Measurements from ENCODE around the gene TAGLN2. TPM values are rescaled to one million over a fixed set of nuclear protein-coding genes. Genes with fewer than 3 reads are reported as not detected.

TAGLN2 gene
- total RNA-seq, 2 experiments from 2014 or later: 532 to 538 TPM

DNA sequence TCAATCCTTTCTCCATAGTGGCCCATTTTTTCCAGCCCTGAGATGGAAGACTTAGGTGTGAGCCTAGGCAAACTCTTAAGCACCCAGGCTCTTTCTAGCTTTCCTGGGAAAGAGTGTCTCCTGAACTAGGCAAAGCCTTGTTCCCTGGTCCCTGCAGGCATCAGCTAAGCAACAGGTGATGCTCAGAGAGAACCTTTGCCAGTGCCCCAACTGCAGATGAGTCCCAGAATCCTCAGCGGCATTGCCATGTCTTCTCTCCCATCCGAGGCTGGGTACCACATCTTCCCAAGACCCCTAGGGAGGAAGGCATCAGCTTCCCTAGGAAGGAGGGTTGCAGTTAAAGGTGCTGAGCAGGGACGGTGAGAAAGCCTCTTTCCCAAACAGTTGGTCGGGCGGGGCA lies 54.6 kb downstream of the TAGLN2 start:
- POLR2A ChIA-PET: no interaction called here

GRCh38 chr1:159869607-159870006 lies 55.7 kb downstream of the TAGLN2 start:
- ChIA-PET POLR2A (no interaction called here), CTCF (interaction anchor here (1.4 kb wide), 1 partner anchor 70 kb away, joined by 3 read pairs; no protein-coding TSS in a partner anchor)

More for the DNA sequence above, 54.6 kb downstream of the TAGLN2 start:
- CTCF ChIA-PET: no interaction called here

GRCh38 chr1:159869173-159869572 lies 56.1 kb downstream of the TAGLN2 start:
- CTCF ChIA-PET: interaction anchor here (1.4 kb wide), 1 partner anchor 70 kb away, joined by 3 read pairs; no protein-coding TSS in a partner anchor
- POLR2A ChIA-PET: no interaction called here

DNA sequence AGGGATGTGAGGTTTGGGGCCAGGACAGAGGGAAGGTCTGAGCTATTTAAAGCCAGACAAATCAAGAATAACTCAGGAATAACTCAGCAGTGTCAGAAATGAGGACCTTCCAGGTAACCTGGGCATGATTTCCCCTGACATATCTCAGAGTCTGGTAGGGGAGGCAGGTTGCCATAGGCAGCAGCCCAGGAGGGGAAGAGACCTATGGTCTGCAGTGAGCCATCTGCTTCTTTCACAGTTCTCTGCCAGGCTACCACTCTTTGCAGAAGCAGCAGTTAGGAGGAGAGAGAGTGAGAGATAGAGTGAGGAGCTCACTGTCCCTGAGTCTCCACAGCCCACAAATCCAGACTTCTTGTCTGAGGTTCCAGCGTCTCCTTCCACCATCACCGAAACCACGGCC lies 56.5 kb downstream of the TAGLN2 start:
- ChIA-PET CTCF (interaction anchor here (1.4 kb wide), 1 partner anchor 70 kb away, joined by 3 read pairs; no protein-coding TSS in a partner anchor), POLR2A (no interaction called here)

Other genes with a start within 250 kb of the TAGLN2 start
- gene CRP, start 210.9 kb downstream of the TAGLN2 start, total RNA-seq: not detected
- 10 to 100 TPM; 36.9 to 38.6 TPM for gene DUSP23, start 144.5 kb downstream of the TAGLN2 start, total RNA-seq
- under 1 TPM; 0.21 to 0.40 TPM for gene FCRL6, start 123.1 kb downstream of the TAGLN2 start, total RNA-seq
- 1 to 10 TPM; 2.8 to 3.6 TPM for gene SLAMF8, start 98.6 kb downstream of the TAGLN2 start, total RNA-seq
- not detected for gene VSIG8, start 62.9 kb downstream of the TAGLN2 start, total RNA-seq
- gene CFAP45, start 25.3 kb downstream of the TAGLN2 start, total RNA-seq: 1 to 10 TPM; 1.2 to 1.4 TPM
- under 1 TPM in 1 of 2 experiments, not detected in 1; 0.06 TPM for gene IGSF9, start 20.1 kb upstream of the TAGLN2 start, total RNA-seq
- not detected for gene SLAMF9, start 28.7 kb upstream of the TAGLN2 start, total RNA-seq
- gene PIGM, start 106.5 kb upstream of the TAGLN2 start, total RNA-seq: 1 to 10 TPM; 6.2 to 6.5 TPM
- not detected for gene KCNJ10, start 144.7 kb upstream of the TAGLN2 start, total RNA-seq
- not detected for gene KCNJ9, start 156.0 kb upstream of the TAGLN2 start, total RNA-seq
- gene IGSF8, start 173.1 kb upstream of the TAGLN2 start, total RNA-seq: 10 to 100 TPM; 43.8 to 45.7 TPM
- gene ATP1A2, start 190.3 kb upstream of the TAGLN2 start, total RNA-seq: not detected
- gene ATP1A4, start 226.1 kb upstream of the TAGLN2 start, total RNA-seq: not detected

Data from activated CD8-positive, alpha-beta memory T cell treated with anti-CD3 and anti-CD28 coated beads for 36 hours (primary cell).